ENCODE measurements around the gene EIF4B. TPM values are rescaled to one million over a fixed set of nuclear protein-coding genes. Genes with fewer than 3 reads are reported as not detected.

EIF4B gene
- total and polyA plus RNA-seq, 2 of the 13 experiments (the other 11 are each of a cell fraction or from before 2014, with no cell fraction given): 416 to 548 TPM

GRCh38 chr12:53079226-53080117 lies 73.2 kb downstream of the EIF4B start, which contains the start of gene SPRYD3 (continued):
- TF ChIP-seq REST (IDR thresholded peaks at IDR 0.05; ENCODE audit: borderline replicate concordance in 1 of 2, low read depth in 1 of 2, low read length in 2 of 2): 0 out of 4 replicates have a peak, but pooled peaks of 1 of the 2 experiments have one; percentile 32
- TF ChIP-seq ZNF224 (CRISPR knock-in tag; IDR thresholded peaks at IDR 0.05): no peak
- TF ChIP-seq FOXJ3 (CRISPR knock-in tag; IDR thresholded peaks at IDR 0.05; ENCODE audit: borderline replicate concordance): no peak
- no peak; the same call in 1 of the 2 replicates for TF ChIP-seq HIVEP1 (CRISPR knock-in tag; IDR thresholded peaks at IDR 0.05)
- TF ChIP-seq MLX (CRISPR knock-in tag; IDR thresholded peaks at IDR 0.05): peak; percentile 31; the same call in 1 of the 2 replicates
- no peak for TF ChIP-seq ARID3A (IDR thresholded peaks at IDR 0.05; ENCODE audit: low read depth, low read length)
- TF ChIP-seq ZNF333 (CRISPR knock-in tag; IDR thresholded peaks at IDR 0.05; ENCODE audit: borderline replicate concordance): 0 out of 2 replicates have a peak, but pooled peaks have one; percentile 23
- 0 out of 2 replicates have a peak, but pooled peaks have one; percentile 77 for TF ChIP-seq STAT5B (CRISPR knock-in tag; IDR thresholded peaks at IDR 0.05)
- no peak for TF ChIP-seq KDM5A (IDR thresholded peaks at IDR 0.05; ENCODE audit: borderline replicate concordance, low read length)
- 0 out of 2 replicates have a peak, but pooled peaks have one; percentile 3 for TF ChIP-seq CAMTA2 (CRISPR knock-in tag; IDR thresholded peaks at IDR 0.05; ENCODE audit: borderline replicate concordance)
- peak; percentile 15; the same call in 1 of the 2 replicates for TF ChIP-seq PITX1 (CRISPR knock-in tag; IDR thresholded peaks at IDR 0.05)
- peak; percentile 77 for TF ChIP-seq SAP130 (CRISPR knock-in tag; IDR thresholded peaks at IDR 0.05; ENCODE audit: low read depth)
- TF ChIP-seq ZNF484 (CRISPR knock-in tag; IDR thresholded peaks at IDR 0.05; ENCODE audit: borderline replicate concordance, low read depth): no peak
- TF ChIP-seq JUND (CRISPR knock-in tag; IDR thresholded peaks at IDR 0.05): no peak
- TF ChIP-seq SMAD9 (CRISPR knock-in tag; IDR thresholded peaks at IDR 0.05): no peak
- TF ChIP-seq ZBTB39 (CRISPR knock-in tag; IDR thresholded peaks at IDR 0.05): 0 out of 2 replicates have a peak, but pooled peaks have one; percentile 3
- peak; percentile 91; the same call in 1 of the 2 replicates for TF ChIP-seq PBX3 (CRISPR knock-in tag; IDR thresholded peaks at IDR 0.05; ENCODE audit: borderline replicate concordance)
